Measurements from ENCODE around the gene DDX43. TPM values are rescaled to one million over a fixed set of nuclear protein-coding genes. Genes with fewer than 3 reads are reported as not detected.

DDX43 gene
- total RNA-seq, 3 donors from 2014 or later, result 0.39 to 2.3 (median 1.6) TPM

DNA sequence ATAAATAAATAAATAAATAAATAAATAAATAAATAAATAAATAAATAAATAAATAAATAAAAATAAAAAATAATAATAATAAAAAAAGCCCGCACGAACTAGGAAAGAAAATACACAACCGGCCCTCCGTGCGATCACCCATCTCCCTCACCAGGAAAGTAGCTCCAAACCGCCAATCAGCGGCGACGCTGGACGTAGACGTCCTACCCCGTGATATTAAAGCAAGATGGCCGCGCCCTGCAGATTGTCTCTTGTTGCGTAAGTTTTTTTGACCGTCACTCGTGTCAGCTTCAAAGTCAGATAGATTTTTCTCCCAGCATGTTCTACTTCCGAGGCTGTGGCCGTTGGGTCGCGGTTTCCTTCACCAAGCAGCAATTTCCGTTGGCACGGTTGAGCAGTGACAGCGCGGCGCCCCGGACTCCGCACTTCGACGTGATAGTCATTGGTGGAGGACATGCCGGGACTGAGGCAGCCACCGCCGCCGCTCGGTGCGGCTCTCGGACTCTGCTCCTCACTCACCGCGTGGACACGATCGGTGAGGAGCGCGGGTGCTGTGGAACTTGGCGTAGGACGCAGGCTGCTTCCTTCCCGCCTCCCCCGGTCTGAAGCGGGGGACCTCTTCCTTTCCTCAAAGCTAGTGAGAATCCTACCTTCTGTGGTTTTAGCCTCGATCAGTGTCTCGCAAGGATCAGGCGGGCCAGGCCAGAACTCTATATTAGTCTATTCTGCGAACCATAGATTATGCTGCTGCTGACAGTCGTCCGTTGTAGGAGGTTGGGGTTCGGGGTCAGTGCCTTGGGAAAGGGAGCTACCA lies 67.1 kb downstream of the DDX43 start, which contains the start of gene MTO1:
MTO1 (plus strand) TSS at position 201 of the 814 bp plus-strand sequence; CDS start at position 319, 118 bp downstream.
- peaks cover 15% of the 10 kb centered on the region for H3K4me1 ChIP-seq (ENCODE audit: low read depth)
- H3K36me3 ChIP-seq (ENCODE audit: low read depth), result no peaks in the 10 kb centered on the region
- H3K9me3 ChIP-seq, result no peaks in the 10 kb centered on the region
- DNase-seq (peak; percentile 89 to 96 (median 94)), ATAC-seq (peak; percentile 98)
- TF ChIP-seq, protein P1, sequence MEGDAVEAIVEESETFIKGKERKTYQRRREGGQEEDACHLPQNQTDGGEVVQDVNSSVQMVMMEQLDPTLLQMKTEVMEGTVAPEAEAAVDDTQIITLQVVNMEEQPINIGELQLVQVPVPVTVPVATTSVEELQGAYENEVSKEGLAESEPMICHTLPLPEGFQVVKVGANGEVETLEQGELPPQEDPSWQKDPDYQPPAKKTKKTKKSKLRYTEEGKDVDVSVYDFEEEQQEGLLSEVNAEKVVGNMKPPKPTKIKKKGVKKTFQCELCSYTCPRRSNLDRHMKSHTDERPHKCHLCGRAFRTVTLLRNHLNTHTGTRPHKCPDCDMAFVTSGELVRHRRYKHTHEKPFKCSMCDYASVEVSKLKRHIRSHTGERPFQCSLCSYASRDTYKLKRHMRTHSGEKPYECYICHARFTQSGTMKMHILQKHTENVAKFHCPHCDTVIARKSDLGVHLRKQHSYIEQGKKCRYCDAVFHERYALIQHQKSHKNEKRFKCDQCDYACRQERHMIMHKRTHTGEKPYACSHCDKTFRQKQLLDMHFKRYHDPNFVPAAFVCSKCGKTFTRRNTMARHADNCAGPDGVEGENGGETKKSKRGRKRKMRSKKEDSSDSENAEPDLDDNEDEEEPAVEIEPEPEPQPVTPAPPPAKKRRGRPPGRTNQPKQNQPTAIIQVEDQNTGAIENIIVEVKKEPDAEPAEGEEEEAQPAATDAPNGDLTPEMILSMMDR (IDR thresholded peaks at IDR 0.05), result no peak
- H3K4me3 ChIP-seq, result peak within 1 kb of the TSS; percentile 91
- intact Hi-C loops (cut with DNase I, micrococcal nuclease), result no loop called here

Other genes starting within 250 kb of the DDX43 start
- not detected for gene KHDC1L, start 169.3 kb upstream of the DDX43 start, total RNA-seq
- gene KHDC1, start 131.6 kb upstream of the DDX43 start, total RNA-seq, result 1 to 10 TPM in 1 of 3 donors, under 1 TPM in 2; 0.75 to 1.7 (median 0.84) TPM
- gene DPPA5, start 40.6 kb upstream of the DDX43 start, total RNA-seq, result not detected
- gene KHDC3L, start 32.2 kb upstream of the DDX43 start, total RNA-seq, result not detected
- gene OOEP, start 24.9 kb upstream of the DDX43 start, total RNA-seq, result under 1 TPM in 1 of 3 donors, not detected in 2; 0.41 TPM
- gene CGAS, start 57.5 kb downstream of the DDX43 start, total RNA-seq, result 1 to 10 TPM; 2.4 to 5.4 (median 3.1) TPM
- gene MTO1, start 66.9 kb downstream of the DDX43 start, total RNA-seq, result 10 to 100 TPM; 21.5 to 36.4 (median 31.9) TPM
- gene EEF1A1, start 126.2 kb downstream of the DDX43 start, total RNA-seq, result 1,000 to 10,000 TPM; 6,833 to 8,492 (median 7,090) TPM

Data from mucosa of descending colon (tissue), 3 donors.